Kidney epithelial cell (primary cell): ENCODE measurements around the gene TBL3. TPM values are rescaled to one million over a fixed set of nuclear protein-coding genes. Genes with fewer than 3 reads are reported as not detected.
"Not testable (repeated sequence)": the region's sequence is repeated elsewhere in the genome, so short reads cannot be mapped to it uniquely, and the experiment has no call there.

Experiments
- DNase-seq: peaks from one replicate; pipeline ENCODE4 v3.0.0-alpha.2; 2010; ENCODE audit warnings: low read depth
- H3K27me3 ChIP-seq: 2 replicates; pipeline ENCODE4 v1.6.0; 2011; ENCODE audit warnings: low read length; ENCODE audit not compliant: control insufficient read depth, insufficient read depth
- H3K36me3 ChIP-seq: 2 replicates; pipeline ENCODE4 v1.5.1; 2011; ENCODE audit warnings: low read length; ENCODE audit not compliant: control insufficient read depth, insufficient read depth
- H3K4me3 ChIP-seq: 2 replicates; pipeline ENCODE4 v1.5.1; 2011; ENCODE audit warnings: low read depth, mild to moderate bottlenecking, control low read depth, low read length
- CTCF ChIP-seq: IDR thresholded peaks from 2 replicates; pipeline ENCODE4 v1.5.1; 2011; ENCODE audit warnings: mild to moderate bottlenecking, moderate library complexity, low read length, control low read depth, inconsistent platforms; ENCODE audit not compliant: insufficient read depth, poor library complexity, severe bottlenecking
- total RNA-seq: library from RNA; depleted of rRNA; stranded (reverse); fragments of >200 nt; gene quantifications from 2 replicates; pipeline ENCODE4 v1.2.3, GENCODE V29; 2015

Gene TBL3
- total RNA-seq, 1 donor from 2014 or later = 70.3 TPM

- no peak for DNase-seq
- TF ChIP-seq CTCF = no peak
- Histone ChIP-seq H3K27me3 (peaks cover 2% of the 10 kb centered on the region), H3K4me3 (no peak overlapping the region), H3K36me3 (no peaks in the 10 kb centered on the region)
Measured at GRCh38 chr16:1946495-1947368, 25.1 kb upstream of the TBL3 start.

- H3K27me3 ChIP-seq = peaks cover 2% of the 10 kb centered on the region
- DNase-seq = no peak
- no peak overlapping the region for H3K4me3 ChIP-seq
- no peaks in the 10 kb centered on the region for H3K36me3 ChIP-seq
- TF ChIP-seq CTCF = no peak
Measured at GRCh38 chr16:1947369-1947670, 24.5 kb upstream of the TBL3 start.

GRCh38 chr16:1949507-1949906, 22.3 kb upstream of the TBL3 start:
- Histone ChIP-seq H3K4me3 (no peak overlapping the region), H3K27me3 (peaks cover 2% of the 10 kb centered on the region), H3K36me3 (no peaks in the 10 kb centered on the region)
- no peak for TF ChIP-seq CTCF
- DNase-seq = no peak

- Histone ChIP-seq H3K4me3 (no peak overlapping the region), H3K36me3 (no peaks in the 10 kb centered on the region), H3K27me3 (peaks cover 2% of the 10 kb centered on the region)
- no peak for TF ChIP-seq CTCF
- no peak for DNase-seq
Measured at GRCh38 chr16:1950047-1950446, 21.8 kb upstream of the TBL3 start.

- DNase-seq = no peak
- H3K4me3 ChIP-seq = no peak overlapping the region
- H3K27me3 ChIP-seq = peaks cover 2% of the 10 kb centered on the region
- no peak for TF ChIP-seq CTCF
- H3K36me3 ChIP-seq = no peaks in the 10 kb centered on the region
Measured at GRCh38 chr16:1950559-1950958, 21.3 kb upstream of the TBL3 start.

- TF ChIP-seq CTCF = no peak
- Histone ChIP-seq H3K4me3 (no peak overlapping the region), H3K36me3 (no peaks in the 10 kb centered on the region), H3K27me3 (no peaks in the 10 kb centered on the region)
- no peak for DNase-seq
Measured at GRCh38 chr16:1953734-1954133, 18.1 kb upstream of the TBL3 start.

GRCh38 chr16:1957434-1958142, 14.3 kb upstream of the TBL3 start:
- H3K27me3 ChIP-seq, H3K4me3 ChIP-seq, DNase-seq, H3K36me3 ChIP-seq: not testable (repeated sequence)

GRCh38 chr16:1958143-1958491, 13.7 kb upstream of the TBL3 start:
- H3K4me3 ChIP-seq, H3K27me3 ChIP-seq, H3K36me3 ChIP-seq, DNase-seq: not testable (repeated sequence)
